CD4-positive, CD25-positive, alpha-beta regulatory T cell (primary cell): ENCODE measurements around the gene NHSL2. TPM values are rescaled to one million over a fixed set of nuclear protein-coding genes. Genes with fewer than 3 reads are reported as not detected.

Source experiments
- ATAC-seq, 2 donors: fragments of 150-1000 bp; cut with Tn5 transposase; one replicate each; pipeline ENCODE4 v1.10.0; 2021; ENCODE audit warnings: low read depth in 2 of 2, moderate number of reproducible peaks in 2 of 2, moderate library complexity in 1 of 2
- DNase-seq, 3 donors: peaks; one replicate each; pipeline versions ENCODE4 v3.0.0 to v3.0.0-alpha.2; 2012 to 2022; ENCODE audit warnings: mixed read lengths in 1 of 3
- H3K27ac ChIP-seq: one replicate; pipeline ENCODE4 v1.7.0; 2013; ENCODE audit warnings: mild to moderate bottlenecking, low read length; ENCODE audit not compliant: insufficient read depth, poor library complexity, severe bottlenecking
- H3K27me3 ChIP-seq: one replicate; pipeline ENCODE4 v1.7.0; 2013; ENCODE audit warnings: low read length; ENCODE audit not compliant: control insufficient read depth, insufficient read depth
- H3K36me3 ChIP-seq: one replicate; pipeline ENCODE4 v1.7.0; 2013; ENCODE audit warnings: mild to moderate bottlenecking, low read length, moderate library complexity; ENCODE audit not compliant: control insufficient read depth, insufficient read depth
- H3K4me1 ChIP-seq: 2 replicates; pipeline ENCODE4 v1.7.0; 2013; ENCODE audit warnings: mild to moderate bottlenecking, low read length; ENCODE audit not compliant: insufficient read depth, control insufficient read depth, poor library complexity, severe bottlenecking
- H3K4me3 ChIP-seq: one replicate; pipeline ENCODE4 v1.7.0; 2013; ENCODE audit warnings: low read depth, mild to moderate bottlenecking, low read length, moderate library complexity
- H3K9me3 ChIP-seq, 2 experiments: 1 replicate in 1 of 2; 2 replicates in 1 of 2; pipeline ENCODE4 v1.7.0; 2013; ENCODE audit warnings: low read length in 2 of 2, mild to moderate bottlenecking in 1 of 2, moderate library complexity in 1 of 2; ENCODE audit not compliant: control insufficient read depth in 2 of 2
- H3K27ac Mint-ChIP-seq, 3 donors: one replicate each; pipeline ENCODE4 v1.8.0; 2020 to 2022; ENCODE audit warnings: mild to moderate bottlenecking in 3 of 3, mixed read lengths in 3 of 3, moderate library complexity in 2 of 3
- H3K27me3 Mint-ChIP-seq: one replicate; pipeline ENCODE4 v1.8.0; 2022; ENCODE audit warnings: mild to moderate bottlenecking, mixed read lengths
- H3K36me3 Mint-ChIP-seq: one replicate; pipeline ENCODE4 v1.8.0; 2020; ENCODE audit warnings: mixed read lengths
- H3K4me1 Mint-ChIP-seq, 4 donors: one replicate each; pipeline ENCODE4 v1.8.0; 2020 to 2022; ENCODE audit warnings: mixed read lengths in 4 of 4, mild to moderate bottlenecking in 1 of 4
- H3K4me3 Mint-ChIP-seq, 4 donors: one replicate each; pipeline ENCODE4 v1.8.0; 2020 to 2022; ENCODE audit warnings: mild to moderate bottlenecking in 4 of 4, mixed read lengths in 4 of 4, moderate library complexity in 3 of 4
- H3K9me3 Mint-ChIP-seq, 7 donors: one replicate each; pipeline ENCODE4 v1.8.0; 2020 to 2022; ENCODE audit warnings: mixed read lengths in 7 of 7, mild to moderate bottlenecking in 3 of 7, moderate library complexity in 2 of 7
- polyA plus RNA-seq, 4 donors: library from polyadenylated mRNA; unstranded; fragments of 300-500 nt; fragmentation: Illumina TruSeq; gene quantifications; one replicate each; pipeline ENCODE4 v1.2.3, GENCODE V29; 2021
- total RNA-seq: library from RNA; stranded (reverse); gene quantifications from one replicate; pipeline ENCODE4 v1.2.3, GENCODE V29; 2022

NHSL2 gene
- total and polyA plus RNA-seq, 5 donors from 2014 or later, result 1.5 to 6.7 (median 2.2) TPM

- no peak for ATAC-seq
- no peaks in the 10 kb centered on the region for H3K9me3 Mint-ChIP-seq
- H3K27ac Mint-ChIP-seq, result no peak overlapping the region
- Histone ChIP-seq H3K4me3 (no peak overlapping the region), H3K9me3 (no peaks in the 10 kb centered on the region), H3K27me3 (no peaks in the 10 kb centered on the region), H3K4me1 (peaks cover 14% of the 10 kb centered on the region), H3K36me3 (no peaks in the 10 kb centered on the region), H3K27ac (no peak overlapping the region)
- H3K4me3 Mint-ChIP-seq, result no peak overlapping the region
- H3K36me3 Mint-ChIP-seq, result no peaks in the 10 kb centered on the region
- no peak for DNase-seq
- H3K27me3 Mint-ChIP-seq, result peaks cover 6% of the 10 kb centered on the region
- H3K4me1 Mint-ChIP-seq, result peaks cover 6 to 26% (median 19%) of the 10 kb centered on the region in 4 donors
These were observed 231.6 kb downstream of the NHSL2 start for GRCh38 chrX:72142094-72142793.

- Histone ChIP-seq H3K36me3 (no peaks in the 10 kb centered on the region), H3K27me3 (no peaks in the 10 kb centered on the region), H3K9me3 (no peaks in the 10 kb centered on the region), H3K27ac (no peak overlapping the region), H3K4me3 (no peak overlapping the region), H3K4me1 (peaks cover 14% of the 10 kb centered on the region)
- no peaks in the 10 kb centered on the region for H3K36me3 Mint-ChIP-seq
- no peak overlapping the region for H3K4me3 Mint-ChIP-seq
- H3K27me3 Mint-ChIP-seq, result peaks cover 6% of the 10 kb centered on the region
- DNase-seq (no peak), ATAC-seq (no peak)
- no peaks in the 10 kb centered on the region for H3K9me3 Mint-ChIP-seq
- H3K27ac Mint-ChIP-seq, result peak overlapping the region in 1 of 3 donors; percentile 69
- peaks cover 6 to 26% (median 19%) of the 10 kb centered on the region in 4 donors for H3K4me1 Mint-ChIP-seq
These were observed 232.4 kb downstream of the NHSL2 start for GRCh38 chrX:72142794-72143608.

GRCh38 chrX:72143609-72143907, 232.9 kb downstream of the NHSL2 start:
- Histone ChIP-seq H3K27ac (no peak overlapping the region), H3K4me1 (peaks cover 14% of the 10 kb centered on the region), H3K27me3 (no peaks in the 10 kb centered on the region), H3K9me3 (no peaks in the 10 kb centered on the region), H3K36me3 (no peaks in the 10 kb centered on the region), H3K4me3 (no peak overlapping the region)
- ATAC-seq, result no peak
- H3K36me3 Mint-ChIP-seq, result no peaks in the 10 kb centered on the region
- H3K27me3 Mint-ChIP-seq, result peaks cover 6% of the 10 kb centered on the region
- H3K27ac Mint-ChIP-seq, result peak overlapping the region in 1 of 3 donors; percentile 69
- H3K4me3 Mint-ChIP-seq, result no peak overlapping the region
- peaks cover 6 to 26% (median 19%) of the 10 kb centered on the region in 4 donors for H3K4me1 Mint-ChIP-seq
- no peaks in the 10 kb centered on the region for H3K9me3 Mint-ChIP-seq
- no peak for DNase-seq

- ATAC-seq (no peak), DNase-seq (no peak)
- no peak overlapping the region for H3K27ac ChIP-seq
- H3K4me3 ChIP-seq, result no peak overlapping the region
- H3K36me3 ChIP-seq, result no peaks in the 10 kb centered on the region
- H3K4me1 Mint-ChIP-seq, result peaks cover 6 to 26% (median 19%) of the 10 kb centered on the region in 4 donors
- H3K27me3 Mint-ChIP-seq, result peaks cover 6% of the 10 kb centered on the region
- no peaks in the 10 kb centered on the region for H3K36me3 Mint-ChIP-seq
- no peaks in the 10 kb centered on the region for H3K9me3 ChIP-seq
- no peak overlapping the region for H3K27ac Mint-ChIP-seq
- H3K4me3 Mint-ChIP-seq, result no peak overlapping the region
- no peaks in the 10 kb centered on the region for H3K9me3 Mint-ChIP-seq
- H3K4me1 ChIP-seq, result peaks cover 14% of the 10 kb centered on the region
- no peaks in the 10 kb centered on the region for H3K27me3 ChIP-seq
These were observed 234.5 kb downstream of the NHSL2 start for GRCh38 chrX:72145181-72145580.

GRCh38 chrX:72146527-72146926, 235.9 kb downstream of the NHSL2 start:
- Histone ChIP-seq H3K36me3 (no peaks in the 10 kb centered on the region), H3K4me3 (no peak overlapping the region), H3K27ac (no peak overlapping the region), H3K9me3 (no peaks in the 10 kb centered on the region), H3K27me3 (no peaks in the 10 kb centered on the region), H3K4me1 (peaks cover 5% of the 10 kb centered on the region)
- Mint-ChIP-seq H3K4me1 (peaks cover 1 to 17% (median 13%) of the 10 kb centered on the region in 4 donors), H3K36me3 (no peaks in the 10 kb centered on the region), H3K27me3 (peaks cover 6% of the 10 kb centered on the region), H3K9me3 (no peaks in the 10 kb centered on the region), H3K4me3 (peak overlapping the region in 1 of 4 donors; percentile 5), H3K27ac (no peak overlapping the region)
- ATAC-seq (no peak), DNase-seq (no peak)

GRCh38 chrX:72158773-72159172, 248.1 kb downstream of the NHSL2 start:
- no peaks in the 10 kb centered on the region for H3K9me3 Mint-ChIP-seq
- Histone ChIP-seq H3K27me3 (no peaks in the 10 kb centered on the region), H3K36me3 (no peaks in the 10 kb centered on the region), H3K9me3 (no peaks in the 10 kb centered on the region), H3K4me3 (no peak overlapping the region), H3K27ac (no peak overlapping the region), H3K4me1 (no peaks in the 10 kb centered on the region)
- DNase-seq (no peak), ATAC-seq (no peak)
- H3K27me3 Mint-ChIP-seq, result peaks cover 7% of the 10 kb centered on the region
- H3K27ac Mint-ChIP-seq, result no peak overlapping the region
- H3K4me3 Mint-ChIP-seq, result no peak overlapping the region
- no peaks in the 10 kb centered on the region for H3K4me1 Mint-ChIP-seq
- H3K36me3 Mint-ChIP-seq, result peaks cover 5% of the 10 kb centered on the region

GRCh38 chrX:72159769-72160168, 249.1 kb downstream of the NHSL2 start:
- DNase-seq (no peak), ATAC-seq (no peak)
- no peaks in the 10 kb centered on the region for H3K36me3 ChIP-seq
- Mint-ChIP-seq H3K9me3 (no peaks in the 10 kb centered on the region), H3K4me3 (no peak overlapping the region), H3K36me3 (peaks cover 5% of the 10 kb centered on the region), H3K27me3 (peaks cover 7% of the 10 kb centered on the region), H3K27ac (no peak overlapping the region), H3K4me1 (no peaks in the 10 kb centered on the region)
- no peaks in the 10 kb centered on the region for H3K4me1 ChIP-seq
- H3K4me3 ChIP-seq, result no peak overlapping the region
- no peaks in the 10 kb centered on the region for H3K9me3 ChIP-seq
- H3K27ac ChIP-seq, result no peak overlapping the region
- H3K27me3 ChIP-seq, result no peaks in the 10 kb centered on the region
